K562 (cell line): Measurements from ENCODE around the gene BTG2. TPM values are rescaled to one million over a fixed set of nuclear protein-coding genes. Genes with fewer than 3 reads are reported as not detected.

Experiments
- JUND ChIP-seq, 2 experiments: IDR thresholded peaks; 2 replicates in 1 of 2; 3 replicates in 1 of 2; pipeline ENCODE4 v1.6.1; 2011; ENCODE audit warnings: borderline replicate concordance in 2 of 2, low read depth in 2 of 2, low read length in 2 of 2, improper control_type of control experiment in 1 of 2, missing biosample characterization in 1 of 2, missing genetic modification characterization in 1 of 2, missing genetic modification reagents in 1 of 2
- KDM1A ChIP-seq, 2 experiments: fragments of 450-650 bp; IDR thresholded peaks; 2 replicates each; pipeline ENCODE4 v1.6.1; 2016; ENCODE audit warnings: mild to moderate bottlenecking in 2 of 2
- KLF13 ChIP-seq: fragments of 450-650 bp; IDR thresholded peaks from 2 replicates; pipeline ENCODE4 v1.6.1; 2016; ENCODE audit warnings: missing genetic modification characterization, low read depth, mild to moderate bottlenecking, missing compliant biosample characterization, moderate library complexity, borderline replicate concordance
- MEIS2 ChIP-seq: fragments of 450-650 bp; IDR thresholded peaks from 2 replicates; pipeline ENCODE4 v1.6.1; 2014; ENCODE audit warnings: mild to moderate bottlenecking; ENCODE audit not compliant: partially characterized antibody
- MTA3 ChIP-seq: fragments of 450-650 bp; formaldehyde crosslinking; IDR thresholded peaks from 2 replicates; pipeline ENCODE4 v1.6.1; 2017; ENCODE audit warnings: mild to moderate bottlenecking, borderline replicate concordance
- SAP30 ChIP-seq: fragments of 200-600 bp; sonication (generic); IDR thresholded peaks from 2 replicates; pipeline ENCODE4 v1.6.1; 2012; ENCODE audit warnings: borderline replicate concordance, low read depth, mild to moderate bottlenecking, moderate library complexity, low read length, control low read depth, inconsistent platforms; ENCODE audit not compliant: insufficient read depth, poor library complexity, severe bottlenecking
- XRCC5 ChIP-seq: fragments of 200-400 bp; formaldehyde crosslinking; IDR thresholded peaks from 2 replicates; pipeline ENCODE4 v1.6.1; 2017; ENCODE audit warnings: low read depth, mild to moderate bottlenecking, low read length
- ZNF121 ChIP-seq: sonication (generic); formaldehyde crosslinking; conservative IDR thresholded peaks from 2 replicates; pipeline ENCODE4 v1.8.0; 2022; ENCODE audit warnings: missing genetic modification reagents
- ZNF445 ChIP-seq: fragments of 250-450 bp; sonication (Bioruptor Pico); IDR thresholded peaks from 2 replicates; pipeline ENCODE4 v1.4.0; 2020; ENCODE audit warnings: low read depth, mild to moderate bottlenecking, moderate library complexity
- ZNF584 ChIP-seq: fragments of 200-800 bp; sonication (Bioruptor generic); IDR thresholded peaks from 2 replicates; pipeline ENCODE4 v1.6.1; 2016; ENCODE audit warnings: low read depth, mild to moderate bottlenecking, missing genetic modification characterization, missing compliant biosample characterization
- polyA plus RNA-seq, 8 experiments: library from polyadenylated mRNA; depleted of rRNA in 4 of 8; stranded (reverse) in 5 of 8; unstranded in 3 of 8; fragments of >200 nt; fragmentation: Nextera tagmentation in 2 of 8; fragmentation: Illumina TruSeq in 1 of 8; extraction: Ambion mirVana in 2 of 8; extraction: Trizol in 1 of 8; gene quantifications; 2 replicates each; pipeline versions ENCODE4 v1.2.1 to v1.2.3, GENCODE V29; 2011 to 2014; ENCODE audit warnings: inconsistent platforms in 1 of 8, missing spikeins in 1 of 8
- total RNA-seq, 7 experiments: library from RNA; depleted of rRNA in 6 of 7; stranded (reverse); fragments of >200 nt in 6 of 7; fragmentation: Illumina TruSeq in 2 of 7; extraction: Trizol in 2 of 7; gene quantifications; 2 replicates each; pipeline versions ENCODE4 v1.2.1 to v1.2.3, GENCODE V29; 2011 to 2021; ENCODE audit warnings: low replicate concordance in 1 of 7
- TF ChIP-seq, protein P1 (sequence below), 2 experiments: fragments of 450-650 bp; formaldehyde crosslinking in 1 of 2; IDR thresholded peaks; 2 replicates each; pipeline versions ENCODE4 v1.4.0 to v1.6.1; 2014 to 2020; ENCODE audit warnings: mild to moderate bottlenecking in 2 of 2, borderline replicate concordance in 1 of 2, low read depth in 1 of 2
- TF ChIP-seq, protein P2 (sequence below): fragments of 450-650 bp; IDR thresholded peaks from 2 replicates; pipeline ENCODE4 v1.6.1; 2016
- TF ChIP-seq, protein P3 (sequence below): sonication (generic); IDR thresholded peaks from 2 replicates; pipeline ENCODE4 v1.6.1; 2016

Gene BTG2
- total and polyA plus RNA-seq, 9 of the 15 experiments (the other 6 are each of a cell fraction or from before 2014, with no cell fraction given), result 2.3 to 41.9 (median 8.7) TPM

DNA sequence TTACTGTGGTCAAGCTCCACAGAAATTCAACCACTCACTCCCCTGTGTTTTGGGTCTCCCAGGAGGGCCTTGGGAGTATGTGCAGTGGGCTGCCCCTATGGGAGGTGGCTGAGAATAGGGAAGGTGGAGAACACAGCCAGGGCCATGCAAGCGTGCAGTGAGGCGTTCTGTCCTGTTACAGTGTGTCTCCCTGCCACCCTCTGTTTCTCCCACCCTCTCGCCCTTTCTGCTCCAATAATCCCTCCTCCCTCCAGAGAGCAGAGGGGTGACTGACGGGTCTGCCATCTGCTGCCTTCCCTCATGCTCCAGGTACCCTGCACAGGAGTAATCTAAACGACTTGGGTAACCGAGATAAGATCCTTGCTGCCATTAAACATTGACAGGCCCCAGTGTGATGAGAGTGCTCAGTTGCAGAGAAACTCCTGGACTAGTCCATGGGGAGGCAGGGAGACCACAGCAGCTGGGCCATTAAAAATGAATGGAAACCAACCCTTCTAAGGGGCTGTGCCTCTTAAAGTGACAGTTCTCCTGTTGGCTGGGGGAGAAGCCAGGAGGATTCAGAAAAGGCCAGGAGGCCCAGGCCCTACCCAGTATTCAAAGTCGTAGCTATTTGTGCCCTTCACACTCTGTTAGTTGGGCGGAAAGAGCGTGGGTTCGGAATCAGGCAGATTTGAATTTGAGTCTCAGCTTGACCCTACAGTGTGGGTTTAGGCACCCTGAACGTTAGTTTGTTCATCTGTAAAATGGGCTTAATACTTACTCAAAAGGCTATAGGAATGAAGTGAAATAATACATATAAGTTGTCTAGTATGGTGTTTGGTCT is 22.4 kb upstream of the BTG2 start (continued):
- TF ChIP-seq, protein P1, sequence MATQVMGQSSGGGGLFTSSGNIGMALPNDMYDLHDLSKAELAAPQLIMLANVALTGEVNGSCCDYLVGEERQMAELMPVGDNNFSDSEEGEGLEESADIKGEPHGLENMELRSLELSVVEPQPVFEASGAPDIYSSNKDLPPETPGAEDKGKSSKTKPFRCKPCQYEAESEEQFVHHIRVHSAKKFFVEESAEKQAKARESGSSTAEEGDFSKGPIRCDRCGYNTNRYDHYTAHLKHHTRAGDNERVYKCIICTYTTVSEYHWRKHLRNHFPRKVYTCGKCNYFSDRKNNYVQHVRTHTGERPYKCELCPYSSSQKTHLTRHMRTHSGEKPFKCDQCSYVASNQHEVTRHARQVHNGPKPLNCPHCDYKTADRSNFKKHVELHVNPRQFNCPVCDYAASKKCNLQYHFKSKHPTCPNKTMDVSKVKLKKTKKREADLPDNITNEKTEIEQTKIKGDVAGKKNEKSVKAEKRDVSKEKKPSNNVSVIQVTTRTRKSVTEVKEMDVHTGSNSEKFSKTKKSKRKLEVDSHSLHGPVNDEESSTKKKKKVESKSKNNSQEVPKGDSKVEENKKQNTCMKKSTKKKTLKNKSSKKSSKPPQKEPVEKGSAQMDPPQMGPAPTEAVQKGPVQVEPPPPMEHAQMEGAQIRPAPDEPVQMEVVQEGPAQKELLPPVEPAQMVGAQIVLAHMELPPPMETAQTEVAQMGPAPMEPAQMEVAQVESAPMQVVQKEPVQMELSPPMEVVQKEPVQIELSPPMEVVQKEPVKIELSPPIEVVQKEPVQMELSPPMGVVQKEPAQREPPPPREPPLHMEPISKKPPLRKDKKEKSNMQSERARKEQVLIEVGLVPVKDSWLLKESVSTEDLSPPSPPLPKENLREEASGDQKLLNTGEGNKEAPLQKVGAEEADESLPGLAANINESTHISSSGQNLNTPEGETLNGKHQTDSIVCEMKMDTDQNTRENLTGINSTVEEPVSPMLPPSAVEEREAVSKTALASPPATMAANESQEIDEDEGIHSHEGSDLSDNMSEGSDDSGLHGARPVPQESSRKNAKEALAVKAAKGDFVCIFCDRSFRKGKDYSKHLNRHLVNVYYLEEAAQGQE (IDR thresholded peaks at IDR 0.05; ENCODE audit: borderline replicate concordance), result no peak
- TF ChIP-seq, protein P1 (CRISPR knock-in tag; IDR thresholded peaks at IDR 0.05; ENCODE audit: low read depth), result no peak
- TF ChIP-seq, protein P2, sequence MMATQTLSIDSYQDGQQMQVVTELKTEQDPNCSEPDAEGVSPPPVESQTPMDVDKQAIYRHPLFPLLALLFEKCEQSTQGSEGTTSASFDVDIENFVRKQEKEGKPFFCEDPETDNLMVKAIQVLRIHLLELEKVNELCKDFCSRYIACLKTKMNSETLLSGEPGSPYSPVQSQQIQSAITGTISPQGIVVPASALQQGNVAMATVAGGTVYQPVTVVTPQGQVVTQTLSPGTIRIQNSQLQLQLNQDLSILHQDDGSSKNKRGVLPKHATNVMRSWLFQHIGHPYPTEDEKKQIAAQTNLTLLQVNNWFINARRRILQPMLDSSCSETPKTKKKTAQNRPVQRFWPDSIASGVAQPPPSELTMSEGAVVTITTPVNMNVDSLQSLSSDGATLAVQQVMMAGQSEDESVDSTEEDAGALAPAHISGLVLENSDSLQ, result peak; percentile 36
- TF ChIP-seq KDM1A (IDR thresholded peaks at IDR 0.05), result peak; percentile 54; a peak in 2 of 4 replicates
- TF ChIP-seq ZNF584 (CRISPR knock-in tag), result 0 out of 2 replicates have a peak, but pooled peaks have one; percentile 27
- no peak for TF ChIP-seq XRCC5
- no peak for TF ChIP-seq SAP30
- no peak for TF ChIP-seq JUND (IDR thresholded peaks at IDR 0.05; ENCODE audit: borderline replicate concordance, low read depth, low read length)
- TF ChIP-seq JUND (tag; IDR thresholded peaks at IDR 0.05; ENCODE audit: borderline replicate concordance, low read depth, low read length), result 0 out of 3 replicates have a peak, but pooled peaks have one; percentile 5
- peak; percentile 37; the same call in 1 of the 2 replicates for TF ChIP-seq ZNF121
- TF ChIP-seq, protein P3, sequence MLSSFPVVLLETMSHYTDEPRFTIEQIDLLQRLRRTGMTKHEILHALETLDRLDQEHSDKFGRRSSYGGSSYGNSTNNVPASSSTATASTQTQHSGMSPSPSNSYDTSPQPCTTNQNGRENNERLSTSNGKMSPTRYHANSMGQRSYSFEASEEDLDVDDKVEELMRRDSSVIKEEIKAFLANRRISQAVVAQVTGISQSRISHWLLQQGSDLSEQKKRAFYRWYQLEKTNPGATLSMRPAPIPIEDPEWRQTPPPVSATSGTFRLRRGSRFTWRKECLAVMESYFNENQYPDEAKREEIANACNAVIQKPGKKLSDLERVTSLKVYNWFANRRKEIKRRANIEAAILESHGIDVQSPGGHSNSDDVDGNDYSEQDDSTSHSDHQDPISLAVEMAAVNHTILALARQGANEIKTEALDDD, result peak; percentile 46; the same call in 1 of the 2 replicates
- peak; percentile 18 for TF ChIP-seq MEIS2
- 0 out of 2 replicates have a peak, but pooled peaks have one; percentile 12 for TF ChIP-seq MTA3
- no peak for TF ChIP-seq KLF13 (tag)
- TF ChIP-seq ZNF445 (CRISPR knock-in tag), result no peak
